GM18868 (cell line): ENCODE data around the gene RHBDF2.
"Not testable (repeated sequence)": the region's sequence is repeated elsewhere in the genome, so short reads cannot be mapped to it uniquely, and the experiment has no call there.

Experiments used
- ATAC-seq: cut with Tn5 transposase; IDR thresholded peaks from one replicate; pipeline ENCODE4 v1.9.1; 2021; ENCODE audit warnings: mild to moderate bottlenecking, moderate library complexity; ENCODE audit not compliant: unreplicated experiment

Gene RHBDF2

DNA sequence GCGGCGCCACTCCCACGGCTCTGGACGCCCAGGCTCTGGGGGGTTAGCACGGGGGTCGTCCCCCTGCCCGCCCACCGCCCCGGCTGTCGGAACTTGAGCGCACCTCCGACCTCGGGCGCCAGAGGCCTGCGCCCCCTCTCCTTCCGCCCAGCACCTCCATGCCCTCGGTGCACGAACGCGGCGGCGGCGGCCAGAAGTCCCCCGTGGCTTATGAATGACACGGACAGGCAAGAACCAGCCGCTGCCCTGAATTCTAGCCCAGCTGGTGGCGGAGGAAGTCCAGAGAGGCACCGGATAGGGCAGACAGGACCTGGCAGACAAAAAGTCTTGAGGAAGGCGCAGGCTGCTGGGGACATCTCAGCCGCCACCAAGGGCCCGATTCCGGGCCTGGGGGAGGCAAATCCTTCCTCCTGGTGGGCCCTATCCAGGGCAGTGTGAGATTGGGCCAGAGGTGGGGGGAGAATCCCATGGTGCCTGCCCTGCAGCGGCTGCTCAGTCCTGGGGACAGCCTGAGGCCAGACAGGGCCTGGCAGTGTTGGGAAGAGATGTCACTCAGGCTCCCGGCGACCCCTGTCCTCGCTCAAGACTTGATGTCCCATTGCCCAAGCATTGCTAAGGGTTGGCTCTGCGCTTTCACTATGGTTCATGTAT lies 37.2 kb upstream of the RHBDF2 start:
- ATAC-seq, result no peak

DNA sequence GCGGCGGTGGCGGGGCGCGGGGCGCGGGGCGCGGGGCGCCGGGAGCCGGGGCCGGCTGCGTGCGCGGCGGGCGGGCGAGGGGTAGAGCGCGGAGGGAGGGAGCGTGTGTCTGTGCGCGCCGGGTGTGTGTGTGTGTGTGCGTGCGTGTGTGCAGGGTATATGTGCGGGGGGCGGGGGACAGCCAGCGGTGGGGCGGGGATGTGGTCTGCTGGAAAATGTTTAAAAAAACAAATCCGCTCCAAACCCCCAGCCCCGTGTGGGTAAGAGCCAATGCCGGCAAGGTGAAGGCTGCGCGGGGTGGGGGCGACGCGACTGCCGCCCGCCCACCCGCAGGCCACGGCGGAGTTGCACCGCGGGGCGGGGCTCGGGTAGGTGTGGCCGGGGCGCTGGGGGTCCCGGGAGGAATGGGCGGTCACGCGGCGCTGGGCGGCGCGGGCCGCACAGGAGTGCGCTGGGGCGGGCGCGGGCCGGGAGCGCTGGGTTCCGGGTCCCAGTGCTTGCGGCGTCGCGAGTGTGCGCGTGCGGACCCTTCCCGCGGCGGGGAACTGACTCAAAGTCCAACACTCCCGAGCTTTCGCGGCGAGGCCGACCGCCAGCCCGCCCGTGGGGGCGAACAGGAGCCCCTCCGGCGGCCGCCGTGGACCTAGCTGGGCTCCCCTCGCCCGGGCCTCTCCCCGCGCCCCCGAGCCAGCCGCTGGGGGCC lies 36.5 kb upstream of the RHBDF2 start, which contains the start of gene CYGB:
CYGB (minus strand) TSS at position 132 of the 703 bp plus-strand sequence. CDS start 167 bp downstream, outside the sequence.
- ATAC-seq, result no peak

DNA sequence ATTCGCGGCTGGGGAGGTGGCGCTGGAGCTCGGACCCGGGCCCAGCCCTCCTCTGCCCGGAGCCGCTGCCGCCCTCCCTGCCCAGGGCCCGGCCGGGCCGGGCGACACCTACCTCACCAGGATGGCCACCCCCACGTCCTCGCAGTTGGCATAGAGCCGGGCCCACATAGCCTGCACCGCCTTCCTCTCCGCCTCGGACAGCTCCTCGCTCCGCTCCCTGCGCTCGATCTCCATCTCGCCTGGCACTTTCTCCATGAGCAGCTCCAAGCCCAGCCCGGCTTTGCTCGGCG lies 36.0 kb upstream of the RHBDF2 start:
- ATAC-seq, result no peak

DNA sequence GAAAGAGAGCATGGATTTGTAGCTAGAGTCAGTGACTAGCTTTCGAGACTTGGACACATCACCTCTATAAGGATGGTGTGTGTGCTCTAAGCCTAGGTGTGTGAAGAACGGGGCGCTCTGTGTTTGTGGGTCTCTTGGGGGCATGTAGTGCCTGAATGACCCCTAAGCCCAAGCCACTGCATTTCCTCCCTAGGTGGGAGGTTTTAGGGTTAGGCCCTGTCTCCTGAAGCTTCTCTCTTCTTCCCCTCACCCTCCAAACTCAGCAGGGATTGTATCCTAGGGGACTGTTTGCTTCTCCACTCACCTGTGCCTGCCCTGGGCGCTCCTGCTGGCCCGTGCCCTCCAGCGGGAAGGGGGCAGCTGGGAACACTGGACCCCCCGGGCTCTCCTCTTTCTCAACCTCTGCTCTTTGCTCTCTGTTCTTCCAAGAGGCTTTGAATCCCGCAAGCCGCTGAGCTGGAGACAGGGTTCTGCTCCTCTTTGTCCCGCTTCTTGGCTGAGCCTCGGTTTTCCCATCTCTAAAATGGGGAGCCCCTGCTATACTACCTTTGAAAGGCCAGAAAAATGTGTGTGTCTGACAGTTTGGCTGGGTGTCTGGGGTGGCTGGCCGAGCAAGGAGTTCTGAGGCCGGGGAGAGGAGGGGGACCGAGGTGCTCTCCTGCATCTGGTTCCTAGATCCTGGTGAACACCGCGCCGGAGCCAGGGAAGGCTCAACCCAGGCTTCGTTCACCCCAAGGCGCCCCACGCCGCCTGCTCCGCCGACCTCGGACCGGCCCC lies 35.5 kb upstream of the RHBDF2 start:
- ATAC-seq, result no peak

DNA sequence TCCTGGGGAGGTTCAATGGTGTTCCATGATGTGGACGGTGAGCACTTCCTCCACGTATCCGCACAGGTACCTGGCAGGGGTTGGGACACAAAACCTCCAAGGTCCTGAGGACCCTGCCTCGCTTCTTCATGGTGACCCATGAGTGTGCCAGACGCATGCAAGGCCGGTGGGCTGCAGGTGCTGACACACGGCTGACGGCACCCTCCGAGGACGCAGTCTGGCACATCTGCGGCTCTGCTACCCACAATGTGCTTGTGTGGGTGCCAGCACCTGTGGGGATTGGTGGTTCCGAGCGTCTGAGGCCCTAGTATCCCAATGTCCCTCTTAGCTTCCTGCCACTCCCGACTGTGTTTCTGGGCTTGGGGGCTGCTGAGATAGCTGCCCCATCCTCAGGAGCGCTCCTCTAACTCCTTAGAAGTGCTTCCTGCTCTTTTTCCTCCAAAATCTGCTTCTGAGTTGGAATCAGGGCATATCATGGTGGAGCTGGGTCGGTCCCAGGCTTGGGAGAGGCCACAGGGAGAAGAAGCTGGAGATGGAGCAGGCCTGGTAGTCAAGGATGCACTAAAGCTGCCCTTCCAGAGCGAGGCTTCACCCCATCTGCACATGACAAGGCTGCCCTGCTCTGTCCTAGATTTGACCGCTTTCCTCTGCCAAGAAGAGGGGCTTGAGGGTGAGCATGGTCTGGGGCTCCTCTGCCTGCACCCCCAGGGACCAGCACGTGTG lies 34.7 kb upstream of the RHBDF2 start:
- ATAC-seq, result no peak

DNA sequence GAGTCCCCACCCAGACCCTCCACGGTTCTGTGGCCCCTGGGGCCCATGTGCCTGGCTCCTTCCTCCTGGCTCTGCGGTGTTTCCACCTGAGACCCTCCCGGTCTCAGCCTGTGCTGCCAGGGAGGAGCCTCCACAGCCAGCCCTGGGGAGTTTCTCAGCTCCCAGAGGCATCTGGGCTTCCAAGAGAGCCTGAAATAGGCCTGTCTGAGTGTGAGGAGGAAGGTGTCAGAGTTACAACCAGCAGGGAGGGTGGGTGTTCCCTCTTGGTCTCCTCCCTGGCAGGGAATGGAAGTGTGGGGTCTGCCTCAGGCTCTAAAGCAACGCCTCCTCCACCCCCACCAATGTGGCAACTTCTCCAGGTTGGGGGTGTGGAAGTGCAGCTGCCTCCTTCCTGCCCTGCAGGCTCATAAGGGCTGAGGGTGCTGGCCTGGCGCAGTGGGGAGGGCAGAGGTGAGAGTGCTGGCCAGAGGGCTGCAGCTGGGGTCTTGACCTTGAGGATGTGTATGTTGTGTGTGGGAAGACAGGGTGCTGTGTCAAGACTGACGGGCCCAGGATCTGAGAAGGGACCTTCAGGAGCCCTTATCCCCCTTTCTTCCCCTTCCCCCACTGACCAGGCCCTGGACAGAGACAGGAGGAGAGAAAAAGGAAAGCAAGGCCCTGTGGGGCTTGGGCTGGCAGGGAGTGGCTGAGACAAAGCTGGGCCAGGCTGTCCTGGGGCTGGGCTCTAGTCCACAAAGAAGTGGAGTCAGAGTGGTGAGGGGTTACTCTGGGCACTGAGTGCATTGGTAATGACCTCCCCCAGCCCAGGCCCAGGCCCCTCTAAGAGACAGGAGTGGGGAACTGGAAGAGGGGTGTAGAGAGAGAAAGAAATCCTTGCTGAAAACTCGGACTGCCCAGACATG lies 33.9 kb upstream of the RHBDF2 start:
- ATAC-seq, result no peak

DNA sequence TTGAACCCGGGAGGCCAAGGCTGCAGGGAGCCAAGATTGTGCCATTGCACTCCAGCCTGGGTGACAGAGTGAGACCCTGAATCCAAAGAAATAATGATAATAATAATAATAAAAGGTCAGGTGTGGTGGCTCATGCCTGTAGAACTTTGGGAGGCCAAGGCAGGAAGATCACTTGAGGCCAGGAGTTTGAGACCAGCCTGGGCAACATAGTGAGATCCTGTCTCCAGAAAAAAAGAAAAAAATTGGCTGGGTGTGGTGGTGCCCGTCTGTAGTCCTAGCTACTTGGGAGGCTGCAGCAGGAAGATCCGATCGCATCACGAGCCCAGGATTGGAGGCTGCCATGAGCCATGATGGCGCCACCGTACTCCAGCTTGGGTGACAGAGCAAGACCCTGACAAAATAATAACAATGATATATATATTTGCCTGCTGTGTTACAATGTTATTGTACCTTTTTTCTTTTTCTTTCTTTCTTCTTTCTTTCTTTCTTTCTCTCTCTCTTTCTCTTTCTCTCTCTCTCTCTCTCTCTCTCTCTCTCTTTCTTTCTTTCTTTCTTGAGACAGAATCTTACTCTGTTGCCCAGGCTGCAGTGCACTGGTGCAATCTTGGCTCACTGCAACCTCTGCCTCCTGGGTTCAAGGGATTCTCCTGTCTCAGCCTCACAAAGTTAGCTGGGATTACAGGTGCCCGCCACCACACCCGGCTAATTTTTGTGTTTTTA lies 32.6 kb upstream of the RHBDF2 start:
- not testable (repeated sequence) for ATAC-seq

DNA sequence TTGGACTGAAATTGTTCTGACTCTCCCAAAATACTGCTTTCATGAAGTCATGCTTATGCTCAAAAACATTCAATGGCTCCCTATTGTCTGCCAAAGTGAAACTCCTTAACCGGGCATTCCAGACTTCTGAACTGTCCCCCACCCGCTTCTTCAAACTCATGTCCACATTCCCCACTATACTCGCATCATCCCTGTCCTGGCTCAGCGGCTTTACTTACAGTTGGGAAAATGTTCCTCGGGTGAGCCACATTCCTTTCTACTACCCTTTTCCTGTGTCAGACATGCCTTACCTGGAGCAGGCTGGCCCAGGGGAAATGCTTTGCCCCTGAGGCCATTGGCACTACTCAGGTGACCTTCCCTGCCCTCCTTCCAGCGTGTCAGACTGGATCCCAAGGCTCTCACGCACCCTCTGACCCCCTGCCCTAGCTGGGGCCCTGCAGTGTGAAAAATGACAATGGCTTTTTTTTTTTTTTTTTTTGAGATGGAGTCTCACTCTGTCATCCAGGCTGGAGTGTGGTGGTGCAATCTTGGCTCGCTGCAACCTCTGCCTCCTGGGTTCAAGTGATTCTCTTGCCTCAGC lies 30.9 kb upstream of the RHBDF2 start:
- no peak for ATAC-seq

DNA sequence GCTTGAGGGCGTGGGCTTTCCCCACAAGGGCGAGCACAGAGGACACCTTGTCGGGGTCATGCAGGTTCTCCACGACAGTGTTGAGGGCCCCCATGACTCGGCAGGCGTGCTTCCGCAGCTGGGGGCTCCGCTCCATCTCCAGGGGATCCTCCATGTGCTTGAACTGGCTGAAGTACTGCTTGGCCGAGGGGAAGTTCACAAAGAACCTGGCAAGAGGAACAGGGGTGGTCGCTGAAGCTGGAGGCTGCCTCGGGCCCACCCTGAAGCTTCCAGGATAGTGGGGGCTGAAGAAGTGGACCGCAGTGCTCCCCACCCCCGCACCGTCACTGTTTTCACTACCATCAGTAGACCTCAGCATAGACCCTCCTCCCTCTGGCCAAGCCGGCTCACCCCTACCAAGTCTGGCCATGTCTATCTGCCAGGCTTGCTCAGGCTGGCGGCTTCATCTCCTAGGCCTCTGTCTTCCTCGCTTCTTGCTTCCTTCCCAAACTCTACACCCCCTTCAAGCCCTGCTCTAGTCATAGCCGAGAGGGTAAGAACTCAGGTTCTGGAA lies 30.3 kb upstream of the RHBDF2 start:
- no peak for ATAC-seq

DNA sequence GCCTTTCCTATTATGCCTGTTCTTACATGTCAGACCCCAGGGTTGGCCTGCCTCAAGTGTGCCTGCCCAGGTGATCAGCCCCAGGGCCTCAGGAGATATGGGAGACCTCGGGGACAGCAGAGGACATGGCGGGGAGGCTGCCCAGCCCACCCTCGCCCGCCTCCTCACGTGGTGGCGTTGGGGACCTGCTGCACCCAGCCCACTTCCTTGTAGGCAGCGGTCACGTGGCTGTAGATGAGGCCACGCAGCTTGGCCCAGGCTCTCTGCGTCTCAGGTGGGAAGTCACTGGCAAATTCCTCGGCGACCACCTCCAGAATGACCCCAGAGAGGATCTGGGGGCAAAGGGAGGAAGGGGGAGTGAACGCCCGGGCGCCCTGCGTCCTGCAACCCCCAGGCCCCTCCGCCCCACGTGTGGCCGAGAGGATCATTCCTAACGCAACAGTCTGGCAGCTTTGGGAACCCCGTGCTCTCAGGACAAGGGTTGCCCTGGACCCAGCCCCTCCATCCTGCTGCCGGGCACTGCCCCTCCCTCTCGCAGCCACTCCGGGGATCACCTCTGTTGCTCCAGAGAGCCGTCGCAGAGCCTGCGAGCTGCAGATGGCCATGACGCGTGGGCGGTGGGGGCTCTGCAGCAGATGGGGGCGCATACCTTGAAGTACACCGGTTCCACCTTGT lies 29.7 kb upstream of the RHBDF2 start:
- no peak for ATAC-seq

DNA sequence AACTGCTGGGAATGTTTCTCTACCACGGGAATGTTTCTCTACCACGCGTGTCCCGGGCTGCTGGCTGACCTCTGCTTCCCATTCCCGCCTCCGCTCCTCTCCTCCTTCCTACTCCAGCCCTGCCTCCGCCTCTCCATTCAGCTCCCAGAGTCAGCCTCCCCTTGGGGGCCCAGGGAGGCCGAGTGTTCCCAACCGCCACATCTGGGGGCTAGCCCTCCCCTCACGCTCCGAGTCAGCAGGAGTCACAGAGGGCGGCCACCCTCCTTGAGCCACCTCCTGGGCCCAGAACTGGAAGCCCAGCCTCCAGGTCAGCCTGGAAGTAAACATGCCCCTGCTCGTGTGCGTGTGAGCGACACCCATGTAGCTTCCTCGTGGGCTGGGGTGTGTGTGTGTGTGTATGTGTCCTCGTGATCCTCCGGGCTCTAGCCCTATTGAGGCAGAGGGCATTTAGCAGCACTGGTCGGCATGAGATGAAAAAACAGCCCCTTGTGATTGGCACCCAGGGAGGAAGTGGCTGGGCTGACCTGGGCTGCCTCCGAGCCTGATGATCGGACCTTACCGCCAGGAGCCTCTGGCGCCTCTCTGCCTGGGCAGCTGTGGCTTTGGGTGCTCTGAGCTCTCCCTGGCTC lies 29.0 kb upstream of the RHBDF2 start:
- ATAC-seq, result no peak

DNA sequence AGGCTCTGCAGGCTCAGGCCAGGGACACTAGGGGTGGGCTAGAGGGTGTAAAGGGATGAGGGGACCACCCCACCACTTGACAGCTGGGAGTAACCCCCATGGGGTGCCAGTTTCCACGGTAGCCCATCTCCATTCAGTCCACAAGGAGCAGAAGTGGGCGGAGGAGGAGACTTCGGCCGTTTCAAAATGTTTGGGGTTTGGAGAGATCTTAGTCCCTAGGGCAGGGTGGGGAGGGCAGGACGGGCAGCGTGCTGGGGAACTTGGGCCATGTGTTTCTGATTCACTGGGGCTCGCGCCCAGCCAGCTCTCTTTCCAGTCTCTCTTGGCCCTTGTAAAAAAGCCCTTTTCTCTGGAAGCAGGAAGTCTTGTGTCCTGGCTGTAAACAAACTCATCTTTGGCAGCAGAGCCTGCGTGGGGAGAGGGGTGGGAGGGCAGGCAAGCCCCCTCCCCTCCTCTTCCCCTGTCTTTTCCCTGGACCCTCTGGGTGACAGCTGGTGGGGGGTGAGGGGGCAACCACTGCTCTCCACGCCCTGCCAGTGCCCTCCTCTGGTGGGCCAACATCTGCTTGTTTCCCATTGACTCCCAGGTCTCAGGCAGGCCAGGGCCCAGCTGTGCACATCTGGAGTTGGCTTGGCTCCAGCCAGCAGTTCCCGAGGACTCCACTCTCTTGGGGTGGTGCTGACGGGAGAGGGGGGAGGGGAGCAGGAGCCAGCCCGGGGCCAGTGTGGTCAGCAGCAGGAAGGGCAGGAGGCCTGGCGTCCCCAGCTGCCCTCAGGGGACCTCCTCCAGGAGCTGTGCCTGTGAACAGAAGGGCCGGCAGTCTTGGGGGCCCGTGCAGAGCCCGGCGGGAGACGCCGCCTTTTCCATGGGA lies 28.2 kb upstream of the RHBDF2 start:
- no peak for ATAC-seq

DNA sequence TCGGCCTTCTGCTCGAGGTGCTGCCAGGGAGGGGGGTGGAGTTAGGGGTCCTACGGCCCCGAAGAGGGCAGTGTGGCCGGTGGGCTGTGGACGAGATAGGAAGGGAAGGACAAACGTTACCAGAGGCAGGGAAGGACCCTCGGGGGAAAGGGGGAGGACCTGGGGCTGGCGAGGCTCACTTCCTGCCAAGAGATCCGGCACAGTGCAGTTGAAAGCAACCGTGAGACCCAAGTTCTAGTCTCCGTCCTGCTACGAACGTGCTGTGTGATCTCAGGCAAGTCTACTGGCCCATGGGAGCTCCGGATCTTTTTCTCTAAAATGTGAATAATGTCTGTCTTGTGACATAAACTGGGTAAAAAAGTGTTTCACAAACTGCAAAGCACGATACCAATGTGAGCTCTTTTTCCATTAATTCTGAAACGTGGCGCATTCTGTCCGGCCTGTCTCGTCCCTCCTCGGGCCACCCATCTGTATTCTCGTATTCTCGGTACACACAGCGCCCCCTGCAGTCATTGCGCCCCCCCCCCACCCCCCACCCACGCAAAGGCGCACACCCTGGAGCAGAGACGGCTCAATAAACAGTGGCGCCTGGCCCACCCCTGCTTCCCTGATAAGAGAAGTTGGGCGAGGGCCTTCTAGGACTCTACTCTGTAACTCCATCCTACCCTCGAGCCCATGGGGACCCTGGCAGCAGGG lies 27.5 kb upstream of the RHBDF2 start:
- no peak for ATAC-seq

DNA sequence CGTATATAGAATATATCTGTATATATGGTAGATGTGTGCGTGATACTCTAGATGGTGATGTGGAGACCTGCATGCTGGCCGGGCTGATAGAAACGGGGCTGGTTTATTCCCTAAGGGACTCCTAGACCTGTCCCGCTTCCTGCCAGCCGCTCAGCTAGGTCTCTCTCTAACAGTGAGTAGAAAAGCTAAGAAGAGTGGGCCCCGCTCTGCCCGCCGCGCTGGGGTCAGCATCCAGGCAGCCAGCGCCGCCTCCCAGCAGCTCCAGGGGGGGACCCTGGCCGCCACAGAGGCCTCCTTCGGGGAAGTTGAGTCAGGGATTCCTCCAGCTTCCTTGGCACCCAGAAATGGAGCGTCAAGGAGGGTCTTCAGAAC lies 26.9 kb upstream of the RHBDF2 start:
- peak; percentile 47 for ATAC-seq

DNA sequence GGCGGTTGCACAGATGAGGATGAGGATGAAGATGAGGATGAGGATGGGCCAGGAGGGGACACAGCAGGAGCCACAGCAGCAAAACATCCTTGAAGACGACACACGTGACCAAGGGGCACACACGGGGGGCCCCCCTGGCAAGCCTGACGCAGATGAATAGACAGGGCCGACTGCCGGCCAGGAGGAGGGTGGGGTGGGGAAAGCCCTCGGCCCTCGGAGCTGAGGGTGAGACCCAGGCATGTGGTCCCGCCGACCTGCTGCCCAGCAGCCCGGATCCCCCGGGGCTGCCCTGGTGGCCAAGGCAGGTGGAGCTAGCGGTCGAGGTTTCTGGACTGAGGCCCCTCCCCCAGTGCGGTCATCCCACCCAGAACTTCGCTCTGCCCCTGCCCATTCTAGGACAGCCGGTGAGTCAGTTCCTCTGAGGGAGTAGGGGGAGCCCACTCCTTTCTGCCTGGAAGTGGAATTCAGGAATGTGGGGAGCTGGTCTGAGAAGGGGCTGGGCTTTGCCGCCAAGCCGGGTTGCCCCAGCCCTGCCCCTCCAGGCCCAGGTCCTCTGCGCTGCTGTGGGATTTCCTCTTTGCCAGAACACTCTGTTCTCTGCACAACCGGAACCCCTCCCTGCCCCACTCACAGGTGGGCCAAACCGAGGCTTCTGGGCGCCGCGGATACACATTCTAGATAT lies 26.3 kb upstream of the RHBDF2 start:
- peak; percentile 37 for ATAC-seq

DNA sequence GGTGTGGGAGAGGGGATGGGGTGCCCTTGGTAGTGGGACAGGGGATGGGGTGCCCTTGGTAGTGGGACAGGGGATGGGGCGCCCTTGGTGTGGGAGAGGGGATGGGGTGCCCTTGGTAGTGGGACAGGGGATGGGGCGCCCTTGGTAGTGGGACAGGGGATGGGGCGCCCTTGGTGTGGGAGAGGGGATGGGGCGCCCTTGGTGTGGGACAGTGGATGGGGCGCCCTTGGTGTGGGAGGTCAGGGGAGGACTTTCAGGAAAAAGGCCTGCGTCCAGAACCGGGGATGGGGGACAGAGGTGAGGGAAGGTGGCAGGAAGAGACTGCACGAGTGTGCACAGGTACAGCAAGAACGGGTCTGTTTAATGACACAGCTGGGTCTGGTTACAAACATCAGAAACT lies 25.8 kb upstream of the RHBDF2 start:
- not testable (repeated sequence) for ATAC-seq
